ENCODE results near the gene ZNF546.

- no peak for TF ChIP-seq YY1 (IDR thresholded peaks at IDR 0.05; ENCODE audit: insufficient read depth, insufficient read length)
- TF ChIP-seq SUZ12 (IDR thresholded peaks at IDR 0.05; ENCODE audit: extremely low read depth, insufficient read depth, insufficient read length): no peak
- TF ChIP-seq ZNF274 (IDR thresholded peaks at IDR 0.05; ENCODE audit: low read depth, low read length): no peak
Observed at GRCh38 chr19:39971380-39972035, 25.4 kb upstream of the ZNF546 start.
